TTC549 (cell line): ENCODE measurements around the gene DUSP19.

ENCODE experiments used
- FAIRE-seq: peaks from 2 replicates; lab custom pipeline; 2012; peaks lifted over from hg19 to GRCh38; lab: Jason Lieb, UNC

Gene DUSP19

DNA sequence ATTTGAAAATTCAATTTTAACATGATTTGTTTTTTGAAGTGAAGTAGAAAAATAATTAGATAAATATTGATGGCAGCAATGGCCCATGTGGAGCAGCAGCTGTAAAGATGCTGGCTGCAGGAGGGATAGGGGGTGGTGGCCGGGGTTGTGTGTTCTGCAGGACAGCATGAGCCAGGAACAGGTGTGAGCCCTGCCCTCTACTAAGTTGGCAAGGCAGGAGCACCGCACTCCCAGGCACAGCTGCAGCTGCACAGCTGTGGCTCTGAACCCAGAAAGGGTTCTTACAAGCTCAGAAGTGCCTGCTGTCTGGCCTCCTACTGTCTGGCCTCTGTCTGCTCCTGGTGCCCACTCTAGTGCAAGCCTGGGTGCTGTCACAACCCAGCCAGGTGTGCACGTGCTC, 10.0 kb upstream of the DUSP19 start:
- FAIRE-seq = no peak

GRCh38 chr2:183069174-183069573, 9.4 kb upstream of the DUSP19 start:
- no peak for FAIRE-seq

- no peak for FAIRE-seq
These were observed 7.4 kb upstream of the DUSP19 start for GRCh38 chr2:183070942-183071844.

- FAIRE-seq = no peak
These were observed 6.4 kb upstream of the DUSP19 start for GRCh38 chr2:183072177-183072576.

- FAIRE-seq = no peak
These were observed 434 bp upstream of the DUSP19 start for GRCh38 chr2:183078163-183078463.

DNA sequence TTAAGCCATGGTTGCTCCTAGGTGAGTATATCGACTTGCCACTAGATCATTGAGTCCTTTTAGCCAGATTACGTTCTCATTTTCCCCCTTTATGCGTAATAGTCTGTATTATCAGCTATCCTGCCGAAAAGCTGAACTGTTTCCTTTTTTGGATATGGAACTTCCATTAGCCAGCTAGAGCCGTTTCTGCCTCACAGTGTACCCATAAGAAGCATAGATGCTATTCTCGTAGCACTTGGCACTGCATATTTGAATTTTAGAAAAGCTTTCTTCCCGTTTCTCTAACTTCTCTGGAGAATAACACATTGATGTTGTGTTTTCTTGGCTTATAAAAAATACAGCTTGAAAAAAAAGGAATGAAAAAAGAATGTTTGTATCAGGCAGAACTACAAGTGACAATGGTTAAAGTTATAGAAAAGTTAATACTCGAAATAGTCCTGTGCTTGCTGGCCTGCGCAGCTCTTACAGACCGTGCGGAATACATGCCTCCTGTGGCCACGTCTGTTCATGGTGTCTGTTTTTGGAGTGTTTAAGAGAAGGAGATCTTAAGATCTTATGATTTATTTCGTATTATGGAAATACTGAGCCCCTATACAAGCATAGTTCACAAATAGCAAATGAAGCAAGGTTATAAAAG, 710 bp downstream of the DUSP19 start:
- FAIRE-seq = no peak

DNA sequence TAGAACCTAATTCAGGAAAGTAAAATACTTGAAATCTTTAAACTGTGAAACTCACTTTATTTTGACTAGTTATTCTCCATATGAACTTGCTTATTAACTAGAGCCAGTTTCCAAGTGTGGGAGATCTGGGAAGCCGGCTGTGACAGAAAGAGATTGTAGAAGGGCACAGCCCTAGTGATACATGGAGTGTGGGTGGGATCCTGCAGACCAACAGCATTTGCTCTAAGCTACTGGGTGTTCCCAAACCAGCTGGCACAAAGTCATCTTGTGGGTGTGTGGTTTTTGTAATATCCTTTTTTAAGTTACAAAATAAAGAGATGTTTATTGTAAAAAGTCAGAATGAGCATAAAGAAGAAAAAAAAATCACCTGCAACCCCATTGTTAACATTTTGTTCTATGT, 3.4 kb downstream of the DUSP19 start:
- FAIRE-seq = no peak

- FAIRE-seq = no peak
These were observed 9.5 kb downstream of the DUSP19 start for GRCh38 chr2:183088061-183088460.

DNA sequence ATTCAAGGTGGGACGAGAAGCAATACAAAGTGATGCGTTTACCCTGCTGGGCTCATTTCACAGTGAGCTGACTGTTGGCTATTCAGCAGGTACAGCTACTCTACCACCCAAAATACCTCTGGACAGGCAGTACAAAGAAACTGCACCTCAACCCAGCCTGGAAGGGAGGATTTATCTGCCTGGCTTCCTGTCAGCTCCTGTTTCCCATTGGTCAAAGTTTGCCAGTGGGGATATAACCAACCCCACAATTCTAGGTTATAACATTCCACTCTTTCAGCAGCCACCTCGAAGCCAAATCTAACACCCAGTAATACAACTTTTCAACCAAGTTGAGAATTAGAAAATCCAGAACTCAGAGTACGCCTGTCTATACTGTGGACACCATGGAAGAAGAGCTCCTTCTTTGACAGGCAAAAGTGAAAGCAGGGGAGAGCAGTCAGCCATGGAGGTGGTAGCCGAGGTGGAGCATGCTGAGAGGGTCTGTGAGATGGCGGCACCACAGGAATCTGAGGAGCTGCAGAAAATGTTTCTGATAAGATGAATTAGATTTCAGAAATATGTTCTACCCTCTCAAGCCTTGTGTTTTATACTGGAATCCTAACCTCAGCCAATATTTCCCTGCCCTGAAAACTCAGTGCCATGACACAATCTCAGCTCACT, 10.8 kb downstream of the DUSP19 start:
- no peak for FAIRE-seq

- no peak for FAIRE-seq
These were observed 12.9 kb downstream of the DUSP19 start for GRCh38 chr2:183091318-183091953.

- no peak for FAIRE-seq
These were observed 13.4 kb downstream of the DUSP19 start for GRCh38 chr2:183091954-183092345.

DNA sequence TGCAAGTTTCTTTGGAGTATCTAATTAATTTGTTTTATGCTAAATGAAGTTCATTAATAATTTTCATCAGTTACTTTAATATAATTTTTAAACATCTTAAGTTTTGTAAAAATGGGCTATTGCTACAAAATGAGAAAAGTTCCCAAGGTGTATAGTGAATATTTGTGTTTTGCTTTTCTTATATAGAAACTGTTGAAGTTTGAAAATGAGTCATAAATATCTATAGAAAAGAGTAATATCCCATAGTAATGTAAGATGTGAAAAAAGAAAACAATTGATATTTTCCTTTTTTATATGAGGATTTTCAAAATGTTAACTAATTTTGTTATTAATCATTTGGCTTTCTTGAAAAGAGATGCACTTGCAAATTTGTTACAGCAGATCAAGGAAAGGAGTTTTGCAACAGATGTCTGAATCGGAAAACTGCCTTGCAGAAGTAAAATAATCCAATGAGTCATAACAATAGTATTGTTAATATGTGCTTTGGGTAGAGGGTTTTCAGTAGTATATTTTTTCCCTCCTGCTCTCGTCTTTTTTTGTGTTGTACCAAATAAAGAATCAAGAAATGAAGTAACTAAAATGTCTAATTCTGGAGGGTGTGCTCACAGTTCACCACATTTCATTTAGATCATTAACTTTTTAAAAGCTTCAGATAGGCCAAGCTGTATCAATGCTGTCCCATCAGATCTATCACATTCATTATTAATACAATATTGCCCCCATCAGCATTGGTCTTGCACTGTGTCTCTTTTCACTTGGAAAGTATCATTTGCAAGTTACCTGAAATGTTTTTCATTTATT, 15.5 kb downstream of the DUSP19 start:
- no peak for FAIRE-seq

- no peak for FAIRE-seq
These were observed 27.0 kb downstream of the DUSP19 start for GRCh38 chr2:183105402-183106134.

DNA sequence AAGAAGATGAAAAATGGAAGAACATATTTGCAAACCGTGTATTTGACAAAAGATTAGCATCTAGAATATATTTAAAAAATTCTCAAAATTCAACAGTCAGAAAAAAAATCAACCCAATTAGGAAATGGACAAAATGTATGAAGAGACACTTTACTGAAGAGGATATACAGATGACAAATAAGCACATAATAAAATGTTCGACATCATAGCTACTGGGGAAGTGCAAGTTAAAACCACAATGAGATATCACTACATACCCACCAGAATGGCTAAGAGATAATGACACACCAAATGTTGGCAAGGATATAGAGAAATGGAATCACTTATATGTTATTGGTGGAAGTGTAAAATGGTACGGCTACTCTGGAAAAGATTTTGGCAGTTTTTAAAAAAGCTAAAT, 34.0 kb downstream of the DUSP19 start:
- FAIRE-seq = no peak

GRCh38 chr2:183113630-183114029, 35.1 kb downstream of the DUSP19 start:
- FAIRE-seq = no peak

DNA sequence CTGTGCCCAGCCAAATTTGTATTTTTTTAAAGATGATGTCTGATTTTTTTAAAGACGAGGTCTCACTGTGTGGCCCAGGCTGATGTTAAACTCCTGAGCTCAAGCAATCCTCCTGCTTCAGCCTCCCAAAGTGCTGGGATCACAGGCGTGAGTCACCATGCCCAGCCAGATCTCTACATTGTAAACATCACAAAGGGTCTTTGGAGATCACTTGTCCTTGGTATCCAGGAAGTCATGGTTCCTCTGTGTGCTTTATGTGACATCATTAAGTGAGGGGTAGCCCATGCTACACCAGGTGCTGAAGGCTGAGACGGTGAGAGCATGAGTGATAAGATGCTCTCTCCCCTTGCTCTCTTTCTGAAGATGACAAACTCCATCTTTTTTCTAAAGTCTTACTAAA, 38.7 kb downstream of the DUSP19 start:
- FAIRE-seq = no peak

- no peak for FAIRE-seq
These were observed 44.8 kb downstream of the DUSP19 start for GRCh38 chr2:183123117-183123958.

- no peak for FAIRE-seq
These were observed 45.3 kb downstream of the DUSP19 start for GRCh38 chr2:183123959-183124221.

GRCh38 chr2:183124222-183124956, 45.8 kb downstream of the DUSP19 start, which contains the start of gene NUP35:
Gene NUP35, plus strand, starts transcription at chr2:183124443. Its CDS starts 15 bp downstream, at chr2:183124458.
- FAIRE-seq = peak; percentile 94

DNA sequence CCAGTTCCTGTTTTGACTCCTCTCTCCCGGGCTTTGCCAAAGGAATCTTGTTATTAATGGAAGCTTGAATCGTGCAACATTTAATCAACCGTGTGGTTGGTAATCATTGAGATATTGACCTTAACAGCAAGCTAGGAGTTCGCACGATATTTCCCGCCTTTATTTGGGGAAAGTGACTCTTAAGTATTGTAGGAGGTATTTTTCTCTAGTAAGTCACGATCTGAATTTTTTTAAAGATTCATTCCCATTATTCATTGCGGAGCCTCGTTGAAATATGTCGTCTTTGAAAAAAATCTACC, 46.4 kb downstream of the DUSP19 start:
- no peak for FAIRE-seq
